BLaER1 (cell line): ENCODE results near the gene POU2F3.

Experiments
- H3K27ac ChIP-seq: shearing (Covaris generic); formaldehyde crosslinking; 2 replicates; pipeline ENCODE4 v1.8.1; 2022
- H3K27me3 ChIP-seq: shearing (Covaris generic); formaldehyde crosslinking; 2 replicates; pipeline ENCODE4 v1.8.1; 2022
- H3K36me3 ChIP-seq: shearing (Covaris generic); formaldehyde crosslinking; 2 replicates; pipeline ENCODE4 v1.8.1; 2022
- H3K4me1 ChIP-seq: shearing (Covaris generic); formaldehyde crosslinking; 2 replicates; pipeline ENCODE4 v1.8.1; 2022
- H3K4me2 ChIP-seq: shearing (Covaris generic); formaldehyde crosslinking; 2 replicates; pipeline ENCODE4 v1.8.1; 2022
- H3K4me3 ChIP-seq: shearing (Covaris generic); formaldehyde crosslinking; 2 replicates; pipeline ENCODE4 v1.8.1; 2022
- H3K9ac ChIP-seq: shearing (Covaris generic); formaldehyde crosslinking; 2 replicates; pipeline ENCODE4 v1.8.1; 2022
- H3K9me3 ChIP-seq: shearing (Covaris generic); formaldehyde crosslinking; 2 replicates; pipeline ENCODE4 v1.8.1; 2022
- H4K20me1 ChIP-seq: shearing (Covaris generic); formaldehyde crosslinking; 2 replicates; pipeline ENCODE4 v1.8.1; 2022
- Cebpa-rat ChIP-seq: shearing (Covaris generic); IDR thresholded peaks from 2 replicates; pipeline ENCODE4 v1.8.1; 2022

The POU2F3 gene

DNA sequence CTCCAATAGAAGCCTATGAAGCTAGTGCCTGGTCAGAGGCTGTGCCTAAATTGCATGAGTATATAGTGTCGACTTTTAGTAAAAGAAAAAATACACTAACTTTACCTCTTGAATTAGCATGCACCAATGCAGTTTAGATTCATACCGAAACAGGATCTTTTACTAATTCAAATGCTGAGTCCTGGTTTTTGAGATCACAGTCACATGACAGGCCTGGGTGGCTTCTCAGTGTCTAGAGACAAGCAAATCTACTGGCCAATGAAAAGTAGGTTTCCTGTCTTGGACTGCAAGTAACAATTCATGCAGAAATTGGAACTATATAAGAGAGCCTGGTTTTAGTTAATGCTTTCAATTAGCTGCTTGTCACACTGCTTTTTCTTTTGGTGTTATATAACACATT lies 103.5 kb downstream of the POU2F3 start:
- Histone ChIP-seq H3K27ac (no peak overlapping the region), H3K9ac (no peak overlapping the region), H3K4me2 (no peak overlapping the region), H3K36me3 (no peaks in the 10 kb centered on the region), H3K4me3 (no peak overlapping the region), H3K4me1 (peaks cover 36% of the 10 kb centered on the region), H3K9me3 (peaks cover 12% of the 10 kb centered on the region), H4K20me1 (peaks cover 100% of the 10 kb centered on the region), H3K27me3 (peaks cover 75% of the 10 kb centered on the region)
- no peak for TF ChIP-seq Cebpa-rat

DNA sequence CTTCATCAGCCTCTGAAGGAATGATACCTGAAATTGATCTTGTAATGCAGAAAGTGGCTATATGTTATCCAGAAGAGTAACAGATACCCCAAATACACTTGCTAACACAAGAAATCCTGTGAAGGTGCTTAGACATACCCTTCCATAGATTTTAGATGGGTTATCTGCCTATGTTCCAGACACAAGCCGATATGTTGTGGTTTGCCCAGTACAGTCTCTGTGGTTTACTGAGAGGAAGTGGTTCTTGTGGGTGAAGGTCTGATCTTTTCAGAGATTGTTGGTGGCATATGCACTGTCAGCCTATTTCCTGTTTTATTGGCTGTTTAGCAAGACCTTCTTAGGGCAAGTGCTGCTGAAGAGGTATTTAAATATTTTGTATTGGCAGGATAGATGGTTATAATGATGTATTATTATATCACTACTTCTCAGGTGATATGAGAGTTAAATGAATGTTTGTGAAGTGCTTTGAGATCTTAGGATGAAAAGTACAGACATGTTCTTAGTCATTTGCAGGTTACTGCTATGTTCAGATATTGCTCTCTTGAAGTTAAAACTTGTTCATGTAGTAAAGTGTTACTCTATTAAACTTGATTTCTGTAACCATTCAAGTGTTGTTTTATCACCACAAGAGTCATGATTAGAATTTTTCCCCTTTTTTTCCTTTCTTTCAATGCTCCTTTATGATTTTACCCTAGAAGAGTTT lies 104.5 kb downstream of the POU2F3 start:
- no peak overlapping the region for H3K9ac ChIP-seq
- no peak overlapping the region for H3K4me3 ChIP-seq
- TF ChIP-seq Cebpa-rat: no peak
- H3K27me3 ChIP-seq: peaks cover 64% of the 10 kb centered on the region
- peak overlapping the region; percentile 48 for H3K4me2 ChIP-seq
- H3K4me1 ChIP-seq: peaks cover 28% of the 10 kb centered on the region
- no peak overlapping the region for H3K27ac ChIP-seq
- H4K20me1 ChIP-seq: peaks cover 100% of the 10 kb centered on the region
- H3K36me3 ChIP-seq: no peaks in the 10 kb centered on the region
- H3K9me3 ChIP-seq: peaks cover 12% of the 10 kb centered on the region

DNA sequence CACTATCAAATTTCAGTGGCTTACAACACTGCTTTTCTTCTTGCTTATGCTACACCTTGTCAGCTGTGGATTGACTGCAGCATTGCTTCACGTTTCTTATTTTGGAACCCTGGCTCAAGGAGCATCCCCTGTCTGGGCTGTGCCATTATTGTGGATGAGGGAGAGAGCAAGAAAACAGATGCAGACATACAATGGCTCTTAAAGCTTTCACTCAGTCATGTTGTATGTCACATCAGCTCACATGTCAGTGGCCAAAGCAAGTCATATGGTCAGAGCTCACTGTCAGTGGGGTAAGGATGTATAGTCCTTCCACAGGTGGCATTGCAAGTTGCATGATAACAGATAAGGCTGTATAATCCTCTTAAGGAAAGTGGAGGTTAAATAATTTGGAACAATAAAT lies 106.3 kb downstream of the POU2F3 start:
- H3K9ac ChIP-seq: no peak overlapping the region
- no peak overlapping the region for H3K4me3 ChIP-seq
- no peaks in the 10 kb centered on the region for H3K36me3 ChIP-seq
- no peak for TF ChIP-seq Cebpa-rat
- peaks cover 99% of the 10 kb centered on the region for H4K20me1 ChIP-seq
- H3K27me3 ChIP-seq: peaks cover 47% of the 10 kb centered on the region
- H3K4me1 ChIP-seq: peaks cover 25% of the 10 kb centered on the region
- no peak overlapping the region for H3K27ac ChIP-seq
- peaks cover 12% of the 10 kb centered on the region for H3K9me3 ChIP-seq
- H3K4me2 ChIP-seq: no peak overlapping the region

DNA sequence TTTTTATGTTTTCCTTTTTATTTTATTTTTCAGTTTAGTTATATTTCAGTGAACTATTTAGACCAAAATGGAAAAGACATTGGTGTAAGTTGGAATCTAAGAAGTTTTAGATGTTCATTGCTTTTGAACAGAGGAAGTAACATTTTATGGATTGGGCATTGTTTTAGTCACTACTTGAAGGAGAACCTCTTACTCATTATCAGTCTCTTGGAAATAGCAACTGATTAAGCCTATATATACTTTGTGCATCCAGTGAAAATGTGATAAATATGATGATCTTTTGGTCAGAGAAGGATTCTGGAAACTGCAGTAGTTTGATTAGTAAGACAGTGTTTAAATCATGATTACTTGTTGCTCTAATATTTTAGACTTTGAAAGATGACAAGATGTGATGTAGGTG lies 110.7 kb downstream of the POU2F3 start:
- Histone ChIP-seq H3K27ac (no peak overlapping the region), H3K4me1 (peaks cover 3% of the 10 kb centered on the region; the same call in 1 of the 2 replicates), H3K9ac (no peak overlapping the region), H3K9me3 (no peaks in the 10 kb centered on the region), H3K27me3 (peaks cover 12% of the 10 kb centered on the region), H3K4me2 (no peak overlapping the region), H3K36me3 (no peaks in the 10 kb centered on the region), H4K20me1 (peaks cover 99% of the 10 kb centered on the region), H3K4me3 (no peak overlapping the region)
- TF ChIP-seq Cebpa-rat: no peak

DNA sequence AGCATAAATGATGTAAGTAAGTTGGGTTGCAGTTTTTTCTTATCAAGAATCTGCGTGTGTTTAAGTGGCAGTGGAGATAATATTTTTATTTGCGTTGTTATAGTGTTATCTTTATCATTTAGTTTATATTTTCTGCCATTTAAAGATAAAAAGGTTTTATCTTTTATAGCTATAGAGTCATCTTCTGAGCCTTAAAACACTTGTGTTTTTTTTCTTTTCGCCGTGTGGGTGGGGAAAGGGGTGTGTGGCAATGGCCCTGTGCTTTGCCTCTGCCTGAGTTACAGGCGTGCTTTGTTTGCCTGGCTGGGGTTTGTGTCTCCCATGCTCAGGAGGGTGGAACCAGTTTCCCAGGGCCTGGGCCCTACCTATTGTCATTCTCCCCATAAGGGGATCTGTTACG lies 112.5 kb downstream of the POU2F3 start:
- no peaks in the 10 kb centered on the region for H3K4me1 ChIP-seq
- H3K9ac ChIP-seq: no peak overlapping the region

DNA sequence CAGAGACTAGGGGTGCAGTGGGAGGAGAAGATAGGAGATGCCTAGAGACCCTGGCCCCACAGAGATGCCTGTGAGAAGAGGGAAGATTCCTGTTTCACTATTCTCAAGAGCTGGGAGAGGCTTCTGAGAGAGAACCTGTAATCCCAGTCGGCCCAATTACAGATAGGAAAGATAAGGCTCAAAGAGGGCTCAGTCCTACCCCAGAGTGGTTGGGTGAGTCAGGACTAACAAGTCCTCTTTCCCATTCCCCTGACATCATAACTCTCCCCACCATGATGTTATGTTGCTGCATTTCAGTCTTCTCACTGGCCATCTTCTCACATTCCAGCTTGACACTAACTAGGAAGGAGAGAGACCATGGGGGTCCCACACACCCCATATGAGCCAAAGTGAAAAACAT lies 114.1 kb downstream of the POU2F3 start:
- H3K4me3 ChIP-seq: no peak overlapping the region
- H3K27me3 ChIP-seq: no peaks in the 10 kb centered on the region
- no peak overlapping the region for H3K4me2 ChIP-seq

More for the DNA sequence above, 112.5 kb downstream of the POU2F3 start:
- no peak overlapping the region for H3K4me3 ChIP-seq
- no peaks in the 10 kb centered on the region for H3K36me3 ChIP-seq
- H3K27me3 ChIP-seq: no peaks in the 10 kb centered on the region; the same call in 1 of the 2 replicates
- no peak overlapping the region for H3K4me2 ChIP-seq
- H3K9me3 ChIP-seq: no peaks in the 10 kb centered on the region
- no peak overlapping the region for H3K27ac ChIP-seq
- no peak for TF ChIP-seq Cebpa-rat
- H4K20me1 ChIP-seq: peaks cover 99% of the 10 kb centered on the region

DNA sequence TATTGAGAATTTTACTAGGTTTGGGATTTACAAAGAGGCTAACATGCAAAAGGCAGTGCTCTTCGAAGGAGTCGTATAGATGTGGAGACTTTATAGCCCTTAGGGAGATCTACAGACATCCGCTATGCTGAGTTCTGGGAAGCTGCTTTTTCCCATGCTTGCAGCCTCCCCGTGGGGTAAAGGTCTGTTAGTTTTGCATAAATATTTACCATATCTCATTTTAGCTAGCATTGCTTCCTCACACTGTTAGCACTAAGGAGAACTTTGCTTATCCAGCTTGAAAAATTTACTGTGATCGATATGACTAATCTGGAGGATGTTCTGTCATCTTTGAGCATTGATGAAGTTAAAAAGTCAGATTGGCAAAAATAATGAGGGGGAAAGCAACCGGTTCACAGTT lies 114.8 kb downstream of the POU2F3 start:
- Histone ChIP-seq H4K20me1 (peaks cover 99% of the 10 kb centered on the region), H3K4me3 (no peak overlapping the region), H3K4me2 (no peak overlapping the region), H3K9me3 (no peaks in the 10 kb centered on the region), H3K9ac (no peak overlapping the region), H3K36me3 (no peaks in the 10 kb centered on the region), H3K27me3 (no peaks in the 10 kb centered on the region), H3K27ac (no peak overlapping the region), H3K4me1 (no peaks in the 10 kb centered on the region)
- no peak for TF ChIP-seq Cebpa-rat

More for the DNA sequence above, 114.1 kb downstream of the POU2F3 start:
- Histone ChIP-seq H3K4me1 (no peaks in the 10 kb centered on the region), H3K27ac (no peak overlapping the region), H3K36me3 (no peaks in the 10 kb centered on the region), H3K9ac (no peak overlapping the region), H3K9me3 (no peaks in the 10 kb centered on the region), H4K20me1 (peaks cover 99% of the 10 kb centered on the region)
- TF ChIP-seq Cebpa-rat: no peak

DNA sequence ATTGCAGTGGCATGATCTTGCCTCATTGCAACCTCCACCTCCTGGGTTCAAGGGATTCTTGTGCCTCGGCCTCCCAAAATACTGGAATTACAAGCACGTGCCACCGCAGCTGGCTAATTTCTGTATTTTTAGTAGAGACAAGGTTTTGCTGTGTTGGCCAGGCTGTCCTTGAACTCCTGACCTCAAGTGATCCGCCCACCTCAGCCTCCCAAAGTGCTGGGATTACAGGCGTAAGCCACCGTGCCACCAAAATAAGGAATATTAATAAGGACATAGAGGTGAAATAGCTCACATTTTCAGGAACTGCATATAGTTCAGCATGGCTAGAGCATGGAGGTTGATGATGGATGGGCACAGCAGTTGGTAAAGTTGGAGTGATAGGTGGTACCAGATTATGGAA lies 117.7 kb downstream of the POU2F3 start:
- no peak for TF ChIP-seq Cebpa-rat
- H3K9ac ChIP-seq: no peak overlapping the region
- H4K20me1 ChIP-seq: peaks cover 100% of the 10 kb centered on the region
- no peak overlapping the region for H3K4me3 ChIP-seq
- H3K27me3 ChIP-seq: no peaks in the 10 kb centered on the region
- peaks cover 4% of the 10 kb centered on the region; the same call in 1 of the 2 replicates for H3K36me3 ChIP-seq
- peaks cover 8% of the 10 kb centered on the region; the same call in 1 of the 2 replicates for H3K9me3 ChIP-seq
- no peak overlapping the region for H3K27ac ChIP-seq
- no peaks in the 10 kb centered on the region for H3K4me1 ChIP-seq
- no peak overlapping the region for H3K4me2 ChIP-seq

DNA sequence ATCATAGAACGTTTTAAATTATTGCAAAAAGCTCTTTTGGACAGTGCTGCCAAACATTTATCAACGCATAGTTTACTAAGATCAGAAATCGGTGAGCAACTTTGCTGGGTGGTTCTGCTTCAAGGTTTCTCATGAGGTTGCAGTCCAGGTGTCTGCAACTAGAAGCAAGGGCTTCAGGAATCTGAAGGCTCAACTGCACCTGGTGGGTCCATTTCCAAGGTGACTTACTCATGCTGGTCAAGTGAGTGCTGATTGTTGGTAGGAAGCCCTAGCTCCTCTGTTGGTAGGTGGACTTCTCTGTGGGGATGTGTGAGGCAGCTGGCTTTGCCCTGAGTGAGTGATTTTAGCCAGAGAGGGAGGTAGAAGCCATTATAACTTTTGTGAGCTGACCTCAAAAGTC lies 118.8 kb downstream of the POU2F3 start:
- no peaks in the 10 kb centered on the region for H3K27me3 ChIP-seq
- peaks cover 4% of the 10 kb centered on the region; the same call in 1 of the 2 replicates for H3K36me3 ChIP-seq
- no peak for TF ChIP-seq Cebpa-rat
- no peaks in the 10 kb centered on the region for H3K4me1 ChIP-seq
- peaks cover 100% of the 10 kb centered on the region for H4K20me1 ChIP-seq
- H3K4me3 ChIP-seq: no peak overlapping the region
- no peak overlapping the region for H3K27ac ChIP-seq
- H3K4me2 ChIP-seq: no peak overlapping the region
- no peak overlapping the region for H3K9ac ChIP-seq
- peaks cover 8% of the 10 kb centered on the region; the same call in 1 of the 2 replicates for H3K9me3 ChIP-seq

DNA sequence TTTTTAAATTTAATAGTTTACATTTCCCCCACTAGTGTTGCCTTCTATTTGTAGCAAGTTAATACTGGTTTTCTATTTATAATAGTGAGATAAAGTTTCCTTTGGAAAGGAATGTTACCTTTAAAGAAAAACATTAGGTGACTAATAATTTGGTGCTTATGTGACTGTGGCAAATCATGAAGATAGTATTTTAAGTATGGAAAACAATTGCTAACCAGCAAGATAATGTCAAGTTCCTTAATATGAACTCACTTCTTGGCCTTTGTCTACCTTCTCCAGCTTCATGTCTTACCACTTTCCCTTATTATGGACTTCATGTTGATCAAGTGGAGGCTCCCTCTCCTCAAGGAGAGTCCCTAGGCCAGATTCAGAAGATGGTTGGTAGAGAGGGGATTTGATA lies 123.5 kb downstream of the POU2F3 start:
- Histone ChIP-seq H3K9me3 (peaks cover 8% of the 10 kb centered on the region; the same call in 1 of the 2 replicates), H3K4me3 (no peak overlapping the region), H4K20me1 (peaks cover 100% of the 10 kb centered on the region), H3K9ac (no peak overlapping the region), H3K27ac (no peak overlapping the region), H3K27me3 (no peaks in the 10 kb centered on the region), H3K36me3 (peaks cover 4% of the 10 kb centered on the region; the same call in 1 of the 2 replicates), H3K4me2 (no peak overlapping the region), H3K4me1 (no peaks in the 10 kb centered on the region)
- TF ChIP-seq Cebpa-rat: no peak
